HG03565 (cell line): ENCODE measurements around the gene RNLS.

Source experiments
- ATAC-seq: cut with Tn5 transposase; IDR thresholded peaks from one replicate; pipeline ENCODE4 v1.9.1; 2021; ENCODE audit warnings: mild to moderate bottlenecking, moderate library complexity; ENCODE audit not compliant: unreplicated experiment

RNLS gene

DNA sequence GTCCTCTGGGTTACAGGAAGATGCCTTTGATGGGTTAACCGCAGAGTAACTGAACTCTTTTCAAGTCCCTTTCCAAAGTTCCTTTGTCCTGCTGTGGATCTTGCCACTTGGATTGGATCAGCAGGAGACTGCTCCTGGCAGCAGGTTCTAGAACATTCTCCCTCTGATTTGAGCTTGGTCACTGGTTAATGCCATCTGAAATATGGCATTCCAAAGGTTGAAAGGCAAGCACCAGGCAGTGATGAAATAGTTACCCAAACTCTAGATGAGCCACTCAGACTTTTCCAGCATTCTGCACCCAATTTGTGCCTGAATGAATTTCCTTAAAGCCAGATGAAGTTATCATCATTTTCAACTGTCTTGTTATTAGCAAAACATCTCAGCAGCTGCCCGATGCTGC, 343.9 kb downstream of the RNLS start:
- no peak for ATAC-seq

DNA sequence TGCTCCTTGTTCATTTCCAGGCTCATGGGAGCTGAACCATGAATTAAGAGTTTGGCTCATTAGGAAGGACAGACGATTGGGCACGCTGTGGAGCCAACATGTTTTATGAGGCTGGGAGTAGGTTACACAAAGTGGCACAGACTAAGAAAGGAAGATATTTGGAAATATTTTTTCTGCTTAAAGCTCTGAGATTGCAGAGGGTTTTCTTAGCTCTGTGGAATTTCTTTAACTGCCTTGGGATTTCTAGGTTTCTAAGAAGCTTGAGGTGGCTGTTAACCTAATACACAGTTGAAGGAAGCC, 344.6 kb downstream of the RNLS start:
- no peak for ATAC-seq

- no peak for ATAC-seq
Measured at GRCh38 chr10:88237896-88238614, 345.1 kb downstream of the RNLS start.

GRCh38 chr10:88236121-88236743, 346.9 kb downstream of the RNLS start:
- no peak for ATAC-seq

GRCh38 chr10:88234297-88234696, 348.8 kb downstream of the RNLS start:
- no peak for ATAC-seq

DNA sequence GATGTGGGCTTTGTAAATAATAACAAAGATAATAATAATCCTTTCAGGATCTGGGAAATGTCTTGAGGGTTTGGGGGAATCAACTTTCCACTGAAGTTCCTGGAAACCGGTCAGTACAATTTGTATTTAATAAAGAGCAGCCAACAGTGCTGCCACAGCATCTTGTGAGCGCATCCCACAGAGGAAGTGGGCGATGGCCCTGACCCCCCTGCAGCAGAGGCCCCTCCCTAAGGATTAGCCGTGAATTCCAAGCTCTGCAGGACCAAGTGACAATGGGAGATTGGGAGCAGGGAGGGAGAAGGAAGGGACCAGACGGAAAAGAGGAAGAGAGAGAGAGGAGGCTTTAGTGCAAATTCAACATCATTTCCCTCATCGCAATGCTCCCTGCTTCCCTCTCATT, 349.2 kb downstream of the RNLS start:
- no peak for ATAC-seq

GRCh38 chr10:88232983-88233543, 350.1 kb downstream of the RNLS start:
- no peak for ATAC-seq

DNA sequence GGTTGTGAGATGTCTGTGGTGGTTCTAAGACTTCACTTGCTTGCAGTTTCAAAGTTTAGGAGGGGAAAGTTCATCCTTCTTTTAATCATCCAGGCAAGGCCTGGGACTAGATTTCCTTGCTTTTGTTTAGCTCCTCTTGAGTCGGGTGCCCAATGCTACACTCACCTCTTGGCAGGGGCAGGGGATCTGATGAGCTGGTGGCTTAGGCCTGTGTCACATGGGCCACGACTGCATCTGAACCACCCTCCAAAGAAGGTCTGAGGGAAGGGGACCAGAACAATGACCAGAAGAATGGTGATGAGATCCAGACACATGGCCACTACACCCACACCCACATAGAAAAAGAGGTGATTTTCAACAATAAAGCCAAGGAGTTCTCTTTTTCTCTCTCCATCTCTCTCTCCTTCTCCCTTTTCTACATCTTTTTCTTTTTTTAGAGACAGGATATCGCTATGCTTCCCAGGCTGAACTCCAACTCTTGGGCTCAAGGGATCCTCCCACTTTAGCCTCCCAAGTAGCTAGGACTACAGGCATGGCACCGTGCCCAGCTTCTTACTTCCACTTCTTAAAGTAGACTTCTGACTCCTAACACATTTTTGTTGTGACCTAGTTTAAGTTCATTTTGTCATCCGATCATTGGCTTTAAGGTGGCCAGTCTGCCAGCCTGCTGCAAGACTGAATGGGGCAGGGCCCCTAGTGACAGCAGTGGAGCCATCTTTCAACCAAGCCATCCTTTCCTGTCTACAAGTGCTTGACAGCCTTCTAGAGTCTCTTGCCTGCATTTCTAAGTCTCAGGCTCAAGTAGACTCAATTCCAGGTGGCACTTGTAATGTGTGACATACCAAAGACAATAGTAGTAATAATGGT, 350.9 kb downstream of the RNLS start:
- no peak for ATAC-seq

DNA sequence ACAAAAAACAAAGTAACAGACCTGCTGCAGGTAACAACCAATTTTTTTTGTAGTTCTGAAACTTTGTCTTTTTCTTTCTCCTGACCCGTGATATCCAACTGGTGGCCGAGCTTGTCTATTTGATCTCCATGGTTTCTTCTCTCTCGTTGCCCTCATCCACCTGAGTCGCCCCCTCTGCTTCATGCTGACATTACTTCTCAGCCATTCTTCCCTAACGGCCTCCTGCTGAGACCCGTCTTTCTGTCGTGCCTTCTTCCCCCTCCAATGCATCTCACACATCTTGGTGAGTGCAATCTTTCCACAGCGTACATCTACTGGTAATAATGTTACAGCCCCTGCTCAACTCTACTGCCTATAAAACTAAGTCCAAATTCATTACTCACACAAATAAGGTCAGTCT, 352.9 kb downstream of the RNLS start:
- no peak for ATAC-seq

GRCh38 chr10:88228130-88228529, 355.0 kb downstream of the RNLS start:
- ATAC-seq: no peak

- ATAC-seq: no peak
Measured at GRCh38 chr10:88227342-88228018, 355.6 kb downstream of the RNLS start.

DNA sequence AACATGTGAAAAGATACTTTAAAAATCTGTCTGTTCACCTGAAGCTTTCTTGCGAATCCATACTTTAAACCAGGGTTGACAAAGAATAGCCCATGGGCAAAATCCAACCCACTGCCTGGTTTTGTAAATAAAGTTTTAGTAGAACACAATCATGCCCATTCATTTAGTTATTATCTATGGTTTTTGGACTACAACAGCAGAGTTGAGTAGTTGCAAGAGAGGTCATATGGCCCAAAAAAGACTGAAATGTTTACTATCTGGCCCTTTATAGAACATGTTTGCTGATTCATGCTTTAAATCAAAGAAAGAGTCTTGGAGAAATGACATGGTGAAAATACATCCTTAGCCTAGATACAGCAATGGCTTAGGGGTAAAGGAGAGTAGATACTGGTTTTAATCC, 356.2 kb downstream of the RNLS start:
- no peak for ATAC-seq

DNA sequence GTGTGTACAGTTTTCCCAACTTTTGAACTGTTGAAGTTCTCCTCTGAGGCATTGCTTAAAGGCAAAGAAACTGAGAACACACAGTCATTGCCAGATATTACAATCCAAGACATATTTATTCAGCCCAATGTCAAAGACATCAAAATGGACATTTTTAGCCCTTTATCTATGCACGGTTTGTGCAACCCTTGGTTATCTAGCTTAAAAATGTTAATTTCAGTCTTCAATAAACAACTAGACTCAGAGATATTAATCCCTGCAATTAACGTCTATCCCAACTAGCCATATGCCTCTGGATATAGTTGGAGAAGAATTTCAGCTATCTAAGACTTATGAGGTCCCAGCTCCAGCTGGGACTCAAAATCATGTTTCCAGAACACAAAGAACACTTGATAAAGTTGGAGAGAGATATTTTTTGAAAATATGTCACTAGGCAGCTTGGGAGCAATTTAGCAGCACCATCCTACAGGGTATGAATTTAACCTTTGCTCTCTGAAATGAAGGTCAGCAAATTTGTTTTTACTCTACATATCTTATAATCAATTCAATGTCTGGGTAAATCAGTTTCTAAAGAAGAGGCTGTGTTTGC, 357.0 kb downstream of the RNLS start:
- no peak for ATAC-seq
